H1 (cell line): ENCODE results near the gene CAMSAP3. TPM values are rescaled to one million over a fixed set of nuclear protein-coding genes. Genes with fewer than 3 reads are reported as not detected.

Experiments used
- ATF2 ChIP-seq: IDR thresholded peaks from 2 replicates; pipeline ENCODE4 v1.6.1; 2012; ENCODE audit warnings: low read length, inconsistent platforms
- ATF3 ChIP-seq: IDR thresholded peaks from 2 replicates; pipeline ENCODE4 v1.6.1; 2011; ENCODE audit warnings: low read depth, mild to moderate bottlenecking, low read length; ENCODE audit not compliant: insufficient read depth
- BCL11A ChIP-seq, 2 experiments: IDR thresholded peaks; one replicate each; pipeline ENCODE4 v1.6.1; 2011; ENCODE audit warnings: low read depth in 2 of 2, low read length in 2 of 2, mild to moderate bottlenecking in 2 of 2
- BRCA1 ChIP-seq: IDR thresholded peaks from 2 replicates; pipeline ENCODE4 v1.6.1; 2012; ENCODE audit warnings: low read depth, low read length, improper control_type of control experiment
- CBX5 ChIP-seq: fragments of 300-800, 300-1000 bp; sonication (generic); IDR thresholded peaks from 2 replicates; pipeline ENCODE4 v1.7.1; 2016; ENCODE audit warnings: antibody characterized with exemption, low read length, low read depth
- CEBPB ChIP-seq: IDR thresholded peaks from 2 replicates; pipeline ENCODE4 v1.6.1; 2012; ENCODE audit warnings: low read depth, low read length
- CHD2 ChIP-seq: IDR thresholded peaks from 2 replicates; pipeline ENCODE4 v1.6.1; 2012; ENCODE audit warnings: low read length, improper control_type of control experiment
- CREB1 ChIP-seq: IDR thresholded peaks from 2 replicates; pipeline ENCODE4 v1.6.1; 2012; ENCODE audit warnings: inconsistent platforms
- CTBP2 ChIP-seq: IDR thresholded peaks from 2 replicates; pipeline ENCODE4 v1.7.0; 2011; ENCODE audit warnings: borderline replicate concordance, mild to moderate bottlenecking, moderate library complexity, mixed read lengths, low read length; ENCODE audit not compliant: insufficient read depth, insufficient read length
- CTCF ChIP-seq, 3 experiments: IDR thresholded peaks; 1 replicate in 2 of 3; 2 replicates in 1 of 3; pipeline versions ENCODE4 v1.5.1 to v1.6.1; 2011; ENCODE audit warnings: low read length in 3 of 3, mild to moderate bottlenecking in 3 of 3, inconsistent platforms in 2 of 3, low read depth in 1 of 3, moderate library complexity in 1 of 3; ENCODE audit not compliant: insufficient read depth in 1 of 3; ENCODE audit errors: control extremely low read depth in 1 of 3
- JUND ChIP-seq: IDR thresholded peaks from 2 replicates; pipeline ENCODE4 v1.6.1; 2011; ENCODE audit warnings: mild to moderate bottlenecking, improper control_type of control experiment, low read length
- POLR2AphosphoS5 ChIP-seq: IDR thresholded peaks from 2 replicates; pipeline ENCODE4 v1.6.1; 2011; ENCODE audit warnings: low read depth, low read length
- RFX5 ChIP-seq: IDR thresholded peaks from 2 replicates; pipeline ENCODE4 v1.6.1; 2011; ENCODE audit warnings: low read depth, low read length, improper control_type of control experiment, borderline replicate concordance
- RNF2 ChIP-seq: fragments of 200-900, 300-1000 bp; sonication (generic); IDR thresholded peaks from 2 replicates; pipeline ENCODE4 v1.7.1; 2016; ENCODE audit warnings: borderline replicate concordance, low read depth, mild to moderate bottlenecking, antibody characterized with exemption, low read length; ENCODE audit not compliant: poor library complexity, severe bottlenecking; ENCODE audit errors: missing control alignments
- SAP30 ChIP-seq: fragments of 300-600 bp; sonication (generic); IDR thresholded peaks from 2 replicates; pipeline ENCODE4 v1.7.1; 2012; ENCODE audit warnings: low read length, moderate library complexity, mild to moderate bottlenecking, inconsistent platforms; ENCODE audit not compliant: insufficient read depth, insufficient replicate concordance
- TAF7 ChIP-seq: optimal IDR thresholded peaks from 2 replicates; pipeline ENCODE3; 2011; ENCODE audit warnings: low read depth, mild to moderate bottlenecking, inconsistent platforms, low read length, moderate library complexity, borderline replicate concordance
- TBP ChIP-seq: IDR thresholded peaks from 2 replicates; pipeline ENCODE4 v1.6.1; 2011; ENCODE audit warnings: low read depth, low read length, improper control_type of control experiment
- TEAD4 ChIP-seq: IDR thresholded peaks from 2 replicates; pipeline ENCODE4 v1.6.1; 2012; ENCODE audit warnings: low read depth, low read length, inconsistent platforms, mixed read lengths
- polyA plus RNA-seq, 7 experiments: library from polyadenylated mRNA; depleted of rRNA in 3 of 7; stranded (reverse) in 5 of 7; unstranded in 2 of 7; fragments of >200 nt in 5 of 7; fragments of 200-250 nt in 2 of 7; gene quantifications; 1 replicate in 5 of 7; 2 replicates in 1 of 7; 4 replicates in 1 of 7; pipeline versions ENCODE4 v1.2.1 to v1.2.3, GENCODE V29; 2011 to 2013; ENCODE audit warnings: missing spikeins in 2 of 7, mixed read lengths in 2 of 7
- total RNA-seq: library from RNA; stranded (reverse); fragmentation: NEBNext Ultra II Directional; extraction: Animal tissue kit (Norgen Biotek cat#: 25700); gene quantifications from 2 replicates; pipeline ENCODE4 v1.2.1, GENCODE V29; 2021

CAMSAP3 gene
- total and polyA plus RNA-seq, 2 of the 8 experiments (the other 6 are each of a cell fraction or from before 2014, with no cell fraction given): 11.4 to 30.4 TPM

- no peak for TF ChIP-seq CTCF (IDR thresholded peaks at IDR 0.05; ENCODE audit: control extremely low read depth in 1 of 3, insufficient read depth in 1 of 3, low read depth in 1 of 3, low read length in 3 of 3)
- TF ChIP-seq CBX5: no peak
- no peak for TF ChIP-seq RFX5
- no peak for TF ChIP-seq CEBPB
- TF ChIP-seq TAF7: peak; percentile 43
- TF ChIP-seq CHD2: peak; percentile 89
- TF ChIP-seq CTBP2: no peak
- no peak for TF ChIP-seq BRCA1
- peak; percentile 98 for TF ChIP-seq CREB1
- TF ChIP-seq POLR2AphosphoS5: peak; percentile 85
- no peak for TF ChIP-seq BCL11A (IDR thresholded peaks at IDR 0.05; ENCODE audit: low read depth in 2 of 2, low read length in 2 of 2)
- peak; percentile 90 for TF ChIP-seq SAP30
- peak; percentile 78 for TF ChIP-seq ATF3
- peak; percentile 20; the same call in 1 of the 2 replicates for TF ChIP-seq ATF2
- TF ChIP-seq RNF2: no peak
- no peak for TF ChIP-seq JUND
- TF ChIP-seq TBP: peak; percentile 85
- no peak for TF ChIP-seq TEAD4
These were observed 33.8 kb downstream of the CAMSAP3 start, which contains the start of the genes PET100 and XAB2 (continued) for GRCh38 chr19:7629347-7630054.
